IPS-NIHi7 (cell line): ENCODE results near the gene RALGPS1.

ENCODE experiments used
- DNase-seq: peaks from one replicate; pipeline ENCODE4 v3.0.0; 2012; ENCODE audit warnings: mixed read lengths; ENCODE audit errors: extremely low spot score

Gene RALGPS1

DNA sequence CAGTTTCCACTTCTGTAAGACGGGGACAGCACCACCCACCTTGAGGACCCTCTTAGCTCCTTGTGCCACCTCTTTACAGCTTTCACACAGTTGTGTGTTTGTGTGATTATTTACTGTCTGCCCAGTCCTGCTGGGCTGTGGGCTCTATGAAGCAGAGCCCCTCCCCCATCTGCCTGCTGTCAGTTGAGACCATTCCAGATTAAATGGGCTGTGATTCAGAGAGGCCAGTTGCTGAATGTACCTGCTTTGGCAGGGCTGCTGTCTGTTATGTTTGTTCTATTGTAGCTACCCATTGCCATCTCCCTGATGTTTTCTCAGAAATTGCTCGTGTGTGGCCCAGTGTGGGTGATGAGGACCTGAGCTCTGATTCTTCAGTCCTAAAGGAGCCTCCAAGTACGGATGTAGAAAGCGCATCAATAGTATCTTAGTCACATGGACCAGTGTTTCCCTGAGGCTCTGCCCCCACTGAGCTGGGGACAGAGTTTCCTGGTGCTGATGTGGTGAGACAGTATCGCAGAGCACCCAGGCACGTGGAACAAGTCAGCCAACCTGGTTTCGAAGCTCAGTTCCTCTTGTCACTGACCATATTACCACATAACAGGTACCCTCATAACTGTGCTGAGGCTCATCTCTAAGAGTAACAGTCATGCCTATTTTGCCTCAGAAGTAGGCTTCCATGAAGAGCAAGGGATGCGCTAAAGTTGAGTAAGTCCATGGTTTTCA, 204.2 kb downstream of the RALGPS1 start:
- DNase-seq: no peak

GRCh38 chr9:127119320-127119709, 204.7 kb downstream of the RALGPS1 start:
- no peak for DNase-seq

GRCh38 chr9:127121628-127122175, 207.1 kb downstream of the RALGPS1 start:
- no peak for DNase-seq

- peak; percentile 93 for DNase-seq
Measured at GRCh38 chr9:127122176-127123063, 207.8 kb downstream of the RALGPS1 start, which contains the start of gene ANGPTL2. Gene ANGPTL2, minus strand, starts transcription at chr9:127122635. Its CDS starts 13,904 bp downstream, at chr9:127108731.

DNA sequence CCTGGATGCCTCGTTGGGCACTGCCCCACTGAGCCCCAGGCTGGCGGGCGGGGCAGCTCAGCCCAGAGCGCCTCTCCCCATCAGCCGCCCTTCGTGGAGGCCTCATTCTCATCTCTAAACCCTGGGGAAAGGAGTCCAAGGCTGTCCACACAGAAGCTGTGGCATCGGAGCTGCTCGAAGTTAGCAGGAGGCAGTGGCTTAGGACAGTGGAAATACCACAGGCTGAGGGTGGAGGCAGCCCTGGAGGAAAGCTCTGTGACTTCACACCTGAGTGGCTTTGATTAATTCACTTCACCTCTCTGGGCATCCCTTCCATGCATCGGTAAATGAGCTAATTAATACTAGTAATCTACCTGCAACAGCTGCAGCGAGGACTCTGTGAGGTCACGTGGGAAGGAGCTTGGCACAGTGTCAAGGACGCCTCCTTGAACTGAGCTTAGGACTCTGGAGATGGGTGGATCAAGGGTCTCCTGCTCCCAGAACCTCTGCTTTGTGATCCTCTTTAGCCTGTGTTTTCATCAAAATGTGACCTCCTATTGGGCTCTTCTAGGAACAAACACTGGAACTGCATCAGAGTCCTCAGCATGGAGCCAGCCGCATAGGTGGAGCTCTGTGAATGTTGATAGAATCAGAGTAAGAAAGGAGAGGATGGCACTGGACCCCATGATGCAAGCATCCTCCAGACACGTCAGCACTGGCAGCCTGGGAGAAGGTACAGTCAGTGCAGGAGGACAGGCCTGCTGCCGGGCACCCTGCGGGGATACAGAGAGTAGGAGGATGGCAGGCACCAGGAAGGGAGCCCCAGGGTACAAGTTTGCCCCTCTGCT, 208.7 kb downstream of the RALGPS1 start:
- DNase-seq: no peak

GRCh38 chr9:127124111-127124531, 209.5 kb downstream of the RALGPS1 start:
- DNase-seq: no peak

DNA sequence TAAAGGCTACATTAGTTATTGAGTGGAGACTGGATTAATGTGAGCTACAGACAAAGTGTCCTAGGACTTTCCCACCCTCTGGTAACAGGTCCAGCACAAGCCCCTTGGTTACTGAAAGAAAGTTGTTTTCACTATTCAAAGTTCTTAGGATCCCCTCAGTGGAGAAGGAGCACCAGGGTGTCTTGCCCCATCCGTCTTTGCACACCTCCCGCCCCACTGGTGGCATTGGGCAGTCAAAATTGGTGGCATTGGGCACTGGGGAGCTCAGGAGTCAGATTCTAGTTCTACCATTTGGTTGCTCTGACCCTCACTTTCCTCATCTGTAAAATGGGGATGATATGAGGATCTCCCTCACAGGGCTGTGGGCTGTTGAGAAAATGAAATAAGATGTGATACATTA, 210.2 kb downstream of the RALGPS1 start:
- no peak for DNase-seq

GRCh38 chr9:127126971-127127370, 212.4 kb downstream of the RALGPS1 start:
- DNase-seq: no peak

GRCh38 chr9:127128341-127129072, 213.9 kb downstream of the RALGPS1 start:
- DNase-seq: no peak

DNA sequence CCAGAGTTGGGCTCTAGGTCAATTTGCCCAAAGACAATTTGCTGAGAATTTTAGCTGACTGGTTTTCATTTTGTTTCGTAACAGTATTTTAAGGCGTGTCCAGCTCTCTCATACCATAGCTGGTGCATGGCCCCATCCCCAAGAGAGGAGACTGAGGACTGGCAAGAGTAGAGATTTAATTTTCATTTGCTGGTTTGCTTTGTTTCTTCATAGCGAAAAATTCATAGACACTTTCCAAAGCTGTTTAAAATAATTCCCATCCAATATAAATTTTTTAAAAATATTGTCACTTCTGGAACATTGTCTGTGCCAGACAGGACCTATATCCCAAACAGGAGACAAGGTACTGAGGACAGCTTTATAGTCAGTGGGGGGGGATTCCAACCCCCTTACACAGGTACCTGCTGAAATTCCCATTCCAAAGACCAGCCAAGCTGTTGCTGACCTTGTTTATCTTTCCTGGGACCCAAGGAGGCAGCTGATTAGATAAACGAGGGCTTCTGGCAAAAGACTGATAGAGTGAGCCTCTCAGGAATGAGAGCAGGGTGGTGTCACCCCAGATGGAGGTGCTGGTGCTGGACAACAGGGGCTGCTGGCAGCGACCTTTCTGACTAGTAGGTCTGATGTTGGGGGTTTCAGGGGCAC, 214.6 kb downstream of the RALGPS1 start:
- DNase-seq: no peak

DNA sequence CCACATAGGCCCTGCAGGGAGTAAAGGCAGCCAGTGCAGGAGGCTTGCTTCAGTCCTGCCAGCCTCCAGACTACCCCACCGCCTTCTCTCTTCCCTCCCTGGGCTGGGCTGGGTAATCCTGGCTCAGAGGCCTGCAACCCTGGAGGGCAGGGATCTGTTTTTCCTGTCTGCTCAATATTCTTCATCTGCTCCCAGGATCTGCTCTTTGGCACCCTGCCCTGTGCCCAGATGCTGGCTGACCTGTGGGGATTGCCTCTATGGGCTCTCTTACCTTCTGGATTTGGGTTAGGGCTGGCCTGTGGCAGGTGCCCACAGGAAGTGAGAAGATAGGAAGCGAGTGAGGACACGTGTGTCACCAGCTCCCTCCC, 215.1 kb downstream of the RALGPS1 start:
- no peak for DNase-seq

GRCh38 chr9:127130235-127130634, 215.7 kb downstream of the RALGPS1 start:
- no peak for DNase-seq

- no peak for DNase-seq
Measured at GRCh38 chr9:127130661-127131538, 216.3 kb downstream of the RALGPS1 start.

DNA sequence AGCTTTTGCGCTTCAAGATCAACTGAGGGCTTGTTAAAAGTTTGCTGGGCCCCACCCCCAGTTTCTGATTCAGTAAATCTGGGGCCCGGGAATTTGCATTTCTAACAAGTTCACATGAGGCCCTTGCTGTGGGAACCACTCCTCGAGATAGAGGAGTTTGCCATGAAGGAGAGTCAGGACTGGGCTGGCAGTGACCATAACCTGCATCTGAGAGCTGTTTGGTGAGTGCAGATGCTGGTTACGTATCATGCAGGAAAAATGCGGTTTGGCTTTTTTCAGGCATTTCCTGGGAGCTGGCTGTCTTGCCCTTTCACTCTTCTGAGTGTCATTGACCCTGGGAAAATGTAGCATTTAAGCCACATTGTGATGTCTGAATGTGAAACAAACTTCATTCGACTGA, 217.3 kb downstream of the RALGPS1 start:
- no peak for DNase-seq

DNA sequence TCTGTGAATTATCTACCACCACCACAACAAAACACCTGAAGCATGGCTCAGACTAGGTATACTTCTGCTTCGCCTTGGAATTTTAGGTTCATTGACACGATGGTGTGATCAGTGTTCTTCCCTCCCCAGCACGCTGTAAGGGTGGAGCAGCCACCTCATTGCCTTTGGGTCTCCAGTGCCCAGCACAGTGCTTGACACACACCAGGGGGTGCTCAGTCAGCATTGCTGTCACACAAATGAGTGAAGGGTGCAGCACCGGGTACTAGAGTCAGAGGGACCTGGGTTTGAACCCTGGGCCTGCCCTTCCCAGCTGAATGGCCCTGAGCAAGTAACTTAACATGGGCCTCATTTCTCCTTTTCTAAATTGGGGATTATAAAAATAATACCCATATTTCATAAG, 217.8 kb downstream of the RALGPS1 start:
- DNase-seq: no peak

GRCh38 chr9:127132921-127133647, 218.5 kb downstream of the RALGPS1 start:
- peak; percentile 79 for DNase-seq

DNA sequence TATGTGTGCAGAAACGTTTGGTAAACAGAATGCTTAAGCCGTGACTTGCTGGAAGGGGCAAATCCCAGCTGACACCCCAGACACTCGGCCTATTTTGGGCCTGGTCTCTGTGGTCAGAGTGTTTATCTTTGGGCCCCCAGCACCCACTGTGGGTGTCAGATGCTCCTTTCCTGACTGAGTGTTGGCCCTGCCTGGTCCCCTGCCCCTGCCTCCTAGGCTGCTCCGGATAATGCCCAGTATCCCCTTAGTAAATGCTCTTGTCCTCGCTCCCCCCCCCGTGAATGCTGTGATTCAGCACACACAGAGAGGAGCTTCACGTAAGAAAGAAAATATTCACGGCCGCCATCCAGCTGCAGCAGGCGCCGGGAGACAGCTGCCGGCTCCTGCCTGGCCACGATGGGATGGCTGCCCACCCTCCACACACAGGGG, 219.2 kb downstream of the RALGPS1 start:
- peak; percentile 54 for DNase-seq

DNA sequence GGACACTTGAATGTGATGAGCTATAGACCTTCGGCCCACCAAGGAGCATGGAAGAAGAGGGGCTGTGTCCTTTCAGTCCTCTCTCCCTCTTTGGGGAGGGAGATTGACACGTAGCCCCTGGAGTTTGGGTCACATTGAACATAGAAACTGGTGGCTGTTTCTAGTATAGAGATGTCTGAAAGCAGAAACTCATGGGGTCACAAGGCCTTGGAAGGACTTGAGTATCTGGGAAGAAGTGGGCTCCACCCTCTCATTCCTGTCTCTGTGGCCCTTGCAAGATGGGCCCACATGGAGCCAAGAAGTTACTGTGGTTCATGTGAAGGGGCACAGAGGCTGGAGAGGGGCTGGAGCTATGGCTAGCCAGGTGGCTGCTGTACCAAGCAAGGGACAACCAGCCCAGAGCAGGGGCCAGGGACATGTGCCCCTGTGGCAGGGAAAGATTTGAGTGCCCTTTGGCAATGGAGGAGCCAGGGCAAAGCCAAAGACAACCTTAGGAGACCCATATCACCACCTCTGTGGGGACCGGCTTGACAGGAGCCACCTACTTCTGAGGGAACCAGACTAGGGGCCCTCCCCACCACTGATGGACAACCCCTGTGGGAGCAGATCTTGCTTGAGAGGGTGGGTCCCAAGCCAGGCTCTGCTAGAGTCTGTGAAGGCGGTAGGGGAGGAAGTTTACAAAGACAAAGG, 220.6 kb downstream of the RALGPS1 start:
- DNase-seq: no peak
